Neural progenitor cell (in vitro differentiated cells): ENCODE data around the gene CEP128. TPM values are rescaled to one million over a fixed set of nuclear protein-coding genes. Genes with fewer than 3 reads are reported as not detected.

ENCODE experiments used
- DNase-seq: peaks from one replicate; pipeline ENCODE4 v3.0.0-alpha.2; 2016; ENCODE audit warnings: low spot score
- H2AFZ ChIP-seq: fragments of 200-600 bp; sonication (generic); replicated peaks from 2 replicates; pipeline ENCODE4 v1.6.1; 2016; ENCODE audit warnings: antibody characterized with exemption
- H3F3A ChIP-seq: fragments of 200-600 bp; sonication (generic); 2 replicates; pipeline ENCODE4 v1.6.1; 2016; ENCODE audit warnings: antibody characterized with exemption, low read depth
- H3K27ac ChIP-seq: fragments of 200-600 bp; sonication (generic); 2 replicates; pipeline ENCODE4 v1.5.1; 2016; ENCODE audit warnings: mild to moderate bottlenecking
- H3K27me3 ChIP-seq: fragments of 200-600 bp; sonication (generic); 2 replicates; pipeline ENCODE4 v1.6.1; 2016; ENCODE audit warnings: mild to moderate bottlenecking, moderate library complexity
- H3K36me3 ChIP-seq: fragments of 200-600 bp; sonication (generic); 2 replicates; pipeline ENCODE4 v1.5.1; 2016
- H3K4me1 ChIP-seq: fragments of 200-600 bp; sonication (generic); 2 replicates; pipeline ENCODE4 v1.6.1; 2016; ENCODE audit warnings: mixed run types
- H3K4me2 ChIP-seq: fragments of 200-600 bp; sonication (generic); 2 replicates; pipeline ENCODE4 v1.6.1; 2016
- H3K4me3 ChIP-seq: fragments of 200-600 bp; sonication (generic); 2 replicates; pipeline ENCODE4 v1.5.1; 2016
- H3K79me2 ChIP-seq: fragments of 200-600 bp; sonication (generic); 2 replicates; pipeline ENCODE4 v1.6.1; 2016; ENCODE audit warnings: low read depth
- H3K9ac ChIP-seq: fragments of 200-600 bp; sonication (generic); 2 replicates; pipeline ENCODE4 v1.6.1; 2016
- H3K9me3 ChIP-seq: fragments of 200-600 bp; sonication (generic); 2 replicates; pipeline ENCODE4 v1.5.1; 2016; ENCODE audit warnings: low read depth
- H4K20me1 ChIP-seq: fragments of 200-600 bp; sonication (generic); 2 replicates; pipeline ENCODE4 v1.6.1; 2016; ENCODE audit warnings: low read depth
- H3K27ac Mint-ChIP-seq: 3 replicates; pipeline ENCODE4 v1.8.0; 2021; ENCODE audit warnings: mixed read lengths
- H3K27me3 Mint-ChIP-seq: 2 replicates; pipeline ENCODE4 v1.8.0; 2022; ENCODE audit warnings: low read depth, mild to moderate bottlenecking, inconsistent platforms, moderate library complexity, mixed read lengths; ENCODE audit not compliant: insufficient read depth
- H3K36me3 Mint-ChIP-seq: 3 replicates; pipeline ENCODE4 v1.8.0; 2021; ENCODE audit warnings: mixed read lengths
- H3K4me1 Mint-ChIP-seq: 3 replicates; pipeline ENCODE4 v1.8.0; 2021; ENCODE audit warnings: mixed read lengths
- H3K4me3 Mint-ChIP-seq: 3 replicates; pipeline ENCODE4 v1.8.0; 2021; ENCODE audit warnings: mild to moderate bottlenecking, moderate library complexity, mixed read lengths
- H3K9me3 Mint-ChIP-seq: 3 replicates; pipeline ENCODE4 v1.8.0; 2020; ENCODE audit warnings: mixed read lengths
- EZH2 ChIP-seq: fragments of 200-600 bp; sonication (generic); IDR thresholded peaks from 2 replicates; pipeline ENCODE4 v1.6.1; 2017; ENCODE audit warnings: antibody characterized with exemption, mild to moderate bottlenecking, moderate library complexity
- EZH2phosphoT487 ChIP-seq: fragments of 200-600 bp; sonication (generic); IDR thresholded peaks from 2 replicates; pipeline ENCODE4 v1.6.1; 2017; ENCODE audit warnings: antibody characterized with exemption
- total RNA-seq: library from RNA; depleted of rRNA; stranded (reverse); fragments of >200 nt; gene quantifications from 2 replicates; pipeline ENCODE4 v1.2.3, GENCODE V29; 2015; ENCODE audit warnings: low replicate concordance
- TF ChIP-seq, protein P1 (sequence below): fragments of 200-600 bp; sonication (generic); IDR thresholded peaks from 2 replicates; pipeline ENCODE4 v1.5.1; 2017; ENCODE audit warnings: antibody characterized with exemption, mild to moderate bottlenecking

CEP128 gene
- total RNA-seq, 1 donor from 2014 or later: 12.1 TPM

DNA sequence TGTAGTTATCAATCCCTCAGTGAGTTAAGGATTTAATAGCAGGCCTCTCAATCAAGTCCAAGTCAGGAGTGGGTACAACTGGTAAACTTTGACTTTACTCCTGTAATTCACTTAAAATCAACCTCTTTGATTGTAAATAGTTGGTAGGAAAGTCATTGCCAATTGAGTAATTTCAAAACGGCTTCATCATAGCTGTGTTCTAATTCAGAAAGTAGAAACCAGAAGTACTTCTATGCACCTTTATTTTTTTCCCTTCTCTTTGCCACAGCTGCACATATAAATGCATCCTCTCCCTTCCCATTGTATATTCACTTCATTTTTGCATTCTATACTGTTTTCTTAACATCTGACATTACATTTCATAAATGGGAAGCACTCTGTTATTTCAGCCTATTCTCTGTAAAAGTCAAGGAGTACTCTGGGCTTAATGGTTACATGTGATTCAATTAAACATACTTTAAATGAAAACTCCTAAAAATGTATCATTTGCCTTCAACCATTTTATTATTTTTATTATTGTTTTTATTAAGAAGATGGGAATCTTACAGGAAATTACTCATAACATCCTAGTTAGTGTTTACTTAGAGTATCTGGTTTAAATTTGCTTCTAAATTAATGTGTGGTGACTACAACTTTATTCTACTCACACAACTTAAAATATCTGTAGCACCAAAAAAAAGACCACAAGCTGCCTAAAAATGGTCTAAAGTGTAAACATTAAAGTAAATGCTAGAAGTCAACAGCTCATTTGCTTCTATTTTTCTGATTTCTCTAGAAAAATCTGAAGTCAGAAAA lies 171.2 kb downstream of the CEP128 start:
- H3K4me3 Mint-ChIP-seq: no peak overlapping the region
- no peaks in the 10 kb centered on the region for H3K27me3 ChIP-seq
- no peak for TF ChIP-seq EZH2phosphoT487
- TF ChIP-seq EZH2: no peak
- TF ChIP-seq, protein P1, sequence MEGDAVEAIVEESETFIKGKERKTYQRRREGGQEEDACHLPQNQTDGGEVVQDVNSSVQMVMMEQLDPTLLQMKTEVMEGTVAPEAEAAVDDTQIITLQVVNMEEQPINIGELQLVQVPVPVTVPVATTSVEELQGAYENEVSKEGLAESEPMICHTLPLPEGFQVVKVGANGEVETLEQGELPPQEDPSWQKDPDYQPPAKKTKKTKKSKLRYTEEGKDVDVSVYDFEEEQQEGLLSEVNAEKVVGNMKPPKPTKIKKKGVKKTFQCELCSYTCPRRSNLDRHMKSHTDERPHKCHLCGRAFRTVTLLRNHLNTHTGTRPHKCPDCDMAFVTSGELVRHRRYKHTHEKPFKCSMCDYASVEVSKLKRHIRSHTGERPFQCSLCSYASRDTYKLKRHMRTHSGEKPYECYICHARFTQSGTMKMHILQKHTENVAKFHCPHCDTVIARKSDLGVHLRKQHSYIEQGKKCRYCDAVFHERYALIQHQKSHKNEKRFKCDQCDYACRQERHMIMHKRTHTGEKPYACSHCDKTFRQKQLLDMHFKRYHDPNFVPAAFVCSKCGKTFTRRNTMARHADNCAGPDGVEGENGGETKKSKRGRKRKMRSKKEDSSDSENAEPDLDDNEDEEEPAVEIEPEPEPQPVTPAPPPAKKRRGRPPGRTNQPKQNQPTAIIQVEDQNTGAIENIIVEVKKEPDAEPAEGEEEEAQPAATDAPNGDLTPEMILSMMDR: no peak
- no peaks in the 10 kb centered on the region for H3K36me3 ChIP-seq
- H3K27ac Mint-ChIP-seq: no peak overlapping the region
- no peak overlapping the region for H3K4me3 ChIP-seq
- H3K27ac ChIP-seq: no peak overlapping the region
- H4K20me1 ChIP-seq: no peaks in the 10 kb centered on the region
- H3K9me3 Mint-ChIP-seq: no peaks in the 10 kb centered on the region
- DNase-seq: no peak
- no peaks in the 10 kb centered on the region for H3K79me2 ChIP-seq
- H2AFZ ChIP-seq: no peak overlapping the region
- H3K9ac ChIP-seq: no peak overlapping the region
- H3K27me3 Mint-ChIP-seq: no peaks in the 10 kb centered on the region
- no peaks in the 10 kb centered on the region for H3K4me1 ChIP-seq
- H3F3A ChIP-seq: no peaks in the 10 kb centered on the region
- H3K4me1 Mint-ChIP-seq: no peaks in the 10 kb centered on the region
- H3K9me3 ChIP-seq: no peaks in the 10 kb centered on the region
- H3K4me2 ChIP-seq: no peak overlapping the region
- H3K36me3 Mint-ChIP-seq: no peaks in the 10 kb centered on the region

DNA sequence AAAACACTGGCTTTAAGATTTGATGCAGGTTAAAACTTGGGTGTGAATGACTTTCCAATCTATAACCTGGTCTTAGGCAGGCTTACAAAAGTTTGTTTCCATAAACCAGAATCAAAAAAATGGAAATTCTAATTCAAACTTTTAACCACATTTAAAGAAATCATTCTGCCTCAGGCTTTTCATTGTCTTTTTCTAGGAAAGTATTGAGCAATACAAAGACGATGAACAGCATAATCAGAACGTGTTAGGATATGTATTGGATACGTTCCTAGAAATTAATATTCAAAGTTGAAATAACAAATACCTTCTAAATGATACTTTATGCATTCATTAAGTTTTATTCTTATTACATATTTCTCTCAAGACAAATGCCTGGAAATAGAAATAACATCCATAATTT lies 172.9 kb downstream of the CEP128 start:
- no peak overlapping the region for H3K4me2 ChIP-seq
- H3K27me3 ChIP-seq: no peaks in the 10 kb centered on the region

DNA sequence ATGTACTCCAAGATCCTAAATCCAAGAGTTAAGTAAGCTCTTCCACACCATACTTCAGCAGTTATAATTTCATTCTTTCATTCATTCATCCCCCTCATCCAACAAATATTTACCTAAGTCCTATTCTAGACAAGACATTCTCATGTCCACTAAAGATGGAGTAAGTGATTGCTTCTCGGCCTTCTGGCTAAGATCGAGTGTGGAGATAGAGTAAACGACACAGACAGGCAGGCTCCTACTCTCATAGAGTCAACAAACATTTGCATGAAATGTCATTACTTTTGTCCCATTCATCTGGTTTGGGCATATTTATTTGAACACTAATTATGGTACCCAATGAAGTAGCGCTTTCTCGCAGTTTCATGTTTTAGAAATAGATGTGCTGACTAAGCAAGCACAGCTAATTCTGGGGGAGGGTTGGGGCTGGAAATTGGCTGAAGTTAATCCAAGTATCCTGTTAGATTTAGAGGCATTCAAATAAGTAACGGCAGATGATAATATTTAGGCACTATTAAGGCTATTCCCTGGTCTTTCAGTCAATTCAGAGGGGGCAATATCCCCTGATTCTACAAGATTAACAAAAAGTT lies 176.5 kb downstream of the CEP128 start:
- Histone ChIP-seq H3K79me2 (no peaks in the 10 kb centered on the region), H3K27me3 (no peaks in the 10 kb centered on the region), H2AFZ (no peak overlapping the region), H3K4me3 (no peak overlapping the region), H3K9ac (no peak overlapping the region), H3F3A (no peaks in the 10 kb centered on the region), H3K36me3 (no peaks in the 10 kb centered on the region), H4K20me1 (no peaks in the 10 kb centered on the region), H3K27ac (no peak overlapping the region), H3K4me1 (no peaks in the 10 kb centered on the region), H3K4me2 (no peak overlapping the region), H3K9me3 (no peaks in the 10 kb centered on the region)
- Mint-ChIP-seq H3K4me3 (no peak overlapping the region), H3K9me3 (no peaks in the 10 kb centered on the region), H3K4me1 (no peaks in the 10 kb centered on the region), H3K27ac (no peak overlapping the region), H3K27me3 (no peaks in the 10 kb centered on the region), H3K36me3 (no peaks in the 10 kb centered on the region)
- TF ChIP-seq EZH2: no peak
- DNase-seq: no peak

More for the DNA sequence above, 172.9 kb downstream of the CEP128 start:
- Mint-ChIP-seq H3K36me3 (no peaks in the 10 kb centered on the region), H3K4me3 (no peak overlapping the region), H3K4me1 (no peaks in the 10 kb centered on the region), H3K27ac (no peak overlapping the region), H3K9me3 (no peaks in the 10 kb centered on the region), H3K27me3 (no peaks in the 10 kb centered on the region)
- Histone ChIP-seq H3K4me3 (no peak overlapping the region), H2AFZ (no peak overlapping the region), H3K9me3 (no peaks in the 10 kb centered on the region), H4K20me1 (no peaks in the 10 kb centered on the region), H3K9ac (no peak overlapping the region), H3K79me2 (no peaks in the 10 kb centered on the region), H3K36me3 (no peaks in the 10 kb centered on the region), H3K4me1 (no peaks in the 10 kb centered on the region), H3K27ac (no peak overlapping the region), H3F3A (no peaks in the 10 kb centered on the region)
- TF ChIP-seq, protein P1: no peak
- TF ChIP-seq EZH2 (no peak), EZH2phosphoT487 (no peak)
- no peak for DNase-seq

DNA sequence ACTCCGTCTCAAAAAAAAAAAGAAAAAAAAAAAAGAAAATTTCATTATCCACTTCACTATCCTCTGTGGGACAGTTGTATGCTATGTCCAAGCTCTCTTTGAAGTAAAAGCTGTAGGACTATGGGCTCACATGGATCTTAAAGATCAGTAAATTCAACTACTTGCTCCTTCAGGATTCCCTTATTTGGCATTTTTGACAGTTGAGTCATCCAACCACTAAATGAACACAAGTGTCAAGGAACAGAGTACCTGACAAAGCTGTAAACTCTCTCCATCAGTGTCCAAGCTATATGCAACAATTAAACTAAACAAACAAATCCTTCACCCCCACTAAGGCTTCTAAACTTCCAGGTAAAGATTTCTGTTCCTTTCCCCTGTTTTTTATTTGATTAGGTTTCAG lies 177.0 kb downstream of the CEP128 start:
- H3K36me3 Mint-ChIP-seq: no peaks in the 10 kb centered on the region

More for the DNA sequence above, 177.0 kb downstream of the CEP128 start:
- Histone ChIP-seq H3K9me3 (no peaks in the 10 kb centered on the region), H3F3A (no peaks in the 10 kb centered on the region), H3K4me2 (no peak overlapping the region), H3K4me1 (no peaks in the 10 kb centered on the region), H3K27ac (no peak overlapping the region), H2AFZ (no peak overlapping the region), H3K4me3 (no peak overlapping the region), H3K79me2 (no peaks in the 10 kb centered on the region), H3K36me3 (no peaks in the 10 kb centered on the region), H4K20me1 (no peaks in the 10 kb centered on the region), H3K27me3 (no peaks in the 10 kb centered on the region), H3K9ac (no peak overlapping the region)
- Mint-ChIP-seq H3K27ac (no peak overlapping the region), H3K9me3 (no peaks in the 10 kb centered on the region), H3K27me3 (no peaks in the 10 kb centered on the region), H3K4me1 (no peaks in the 10 kb centered on the region), H3K4me3 (no peak overlapping the region)
- no peak for TF ChIP-seq EZH2phosphoT487
- TF ChIP-seq, protein P1: no peak
- DNase-seq: no peak
